ENCODE results near the gene ZNF438.

The ZNF438 gene

GRCh38 chr10:30868611-30869010 is 163.1 kb downstream of the ZNF438 start:
- in situ Hi-C loops (cut with MboI; ENCODE audit: low sequenced_read_pairs, unreplicated experiment), result no loop called here
- DNase-seq (ENCODE audit: low spot score), result no peak
- TF ChIP-seq CTCF (IDR thresholded peaks at IDR 0.05; ENCODE audit: borderline replicate concordance, control extremely low read depth, extremely low read depth, insufficient read depth, missing control alignments), result no peak

- in situ Hi-C loops (cut with MboI; ENCODE audit: low sequenced_read_pairs, unreplicated experiment), result no loop called here
- no peak for DNase-seq (ENCODE audit: low spot score)
- no peak for TF ChIP-seq CTCF (IDR thresholded peaks at IDR 0.05; ENCODE audit: borderline replicate concordance, control extremely low read depth, extremely low read depth, insufficient read depth, missing control alignments)
These were observed 164.8 kb downstream of the ZNF438 start for GRCh38 chr10:30866896-30867295.

- no peak for TF ChIP-seq CTCF (IDR thresholded peaks at IDR 0.05; ENCODE audit: borderline replicate concordance, control extremely low read depth, extremely low read depth, insufficient read depth, missing control alignments)
- no peak for DNase-seq (ENCODE audit: low spot score)
- in situ Hi-C loops (cut with MboI; ENCODE audit: low sequenced_read_pairs, unreplicated experiment), result no loop called here
These were observed 166.3 kb downstream of the ZNF438 start for GRCh38 chr10:30865141-30865926.

- TF ChIP-seq CTCF (IDR thresholded peaks at IDR 0.05; ENCODE audit: borderline replicate concordance, control extremely low read depth, extremely low read depth, insufficient read depth, missing control alignments), result no peak
- in situ Hi-C loops (cut with MboI; ENCODE audit: low sequenced_read_pairs, unreplicated experiment), result no loop called here
- DNase-seq (ENCODE audit: low spot score), result no peak
These were observed 168.0 kb downstream of the ZNF438 start for GRCh38 chr10:30863516-30864210.

GRCh38 chr10:30862486-30862885 is 169.2 kb downstream of the ZNF438 start:
- no peak for TF ChIP-seq CTCF (IDR thresholded peaks at IDR 0.05; ENCODE audit: borderline replicate concordance, control extremely low read depth, extremely low read depth, insufficient read depth, missing control alignments)
- in situ Hi-C loops (cut with MboI; ENCODE audit: low sequenced_read_pairs, unreplicated experiment), result no loop called here
- DNase-seq (ENCODE audit: low spot score), result no peak

GRCh38 chr10:30861976-30862375 is 169.7 kb downstream of the ZNF438 start:
- no peak for TF ChIP-seq CTCF (IDR thresholded peaks at IDR 0.05; ENCODE audit: borderline replicate concordance, control extremely low read depth, extremely low read depth, insufficient read depth, missing control alignments)
- in situ Hi-C loops (cut with MboI; ENCODE audit: low sequenced_read_pairs, unreplicated experiment), result no loop called here
- no peak for DNase-seq (ENCODE audit: low spot score)
